Caco-2 (cell line): ENCODE results near the gene NOL9. TPM values are rescaled to one million over a fixed set of nuclear protein-coding genes. Genes with fewer than 3 reads are reported as not detected.

Experiments used
- BruUV-seq: library from RNA; stranded (reverse); fragments of 400-500 nt; replicated peaks from 2 replicates; lab custom pipeline; 2021; lab: Mats Ljungman, UMichigan
- CTCF ChIA-PET: fragments of 300-600 bp; sonication (Branson Sonifier 250); formaldehyde crosslinking; loops from one replicate; lab custom pipeline; 2022; ENCODE audit warnings: antibody characterized with exemption; lab: Charles Lee
- POLR2A ChIA-PET: fragments of 300-600 bp; sonication (Branson Sonifier 250); formaldehyde crosslinking; loops from one replicate; lab custom pipeline; 2022; ENCODE audit warnings: antibody characterized with exemption; lab: Charles Lee
- DNase-seq, 2 experiments: peaks; one replicate each; pipeline versions ENCODE4 v3.0.0 to v3.0.0-alpha.2; 2020 to 2022
- H3K27me3 ChIP-seq: replicated peaks from 2 replicates; pipeline ENCODE4 v1.6.0; 2011; ENCODE audit warnings: low read length; ENCODE audit not compliant: control insufficient read depth, insufficient read depth
- H3K36me3 ChIP-seq: 2 replicates; pipeline ENCODE4 v1.5.1; 2011; ENCODE audit warnings: low read length; ENCODE audit not compliant: control insufficient read depth, insufficient read depth
- H3K4me1 ChIP-seq: fragments of 250-450 bp; sonication (Bioruptor Pico); 2 replicates; pipeline ENCODE4 v1.5.1; 2020; ENCODE audit warnings: mild to moderate bottlenecking
- H3K4me3 ChIP-seq: 2 replicates; pipeline ENCODE4 v1.5.1; 2011; ENCODE audit warnings: low read depth, mild to moderate bottlenecking, control low read depth, low read length
- H3K9me3 ChIP-seq: fragments of 250-450 bp; sonication (Bioruptor Pico); 2 replicates; pipeline ENCODE4 v1.5.1; 2020; ENCODE audit warnings: mild to moderate bottlenecking, moderate library complexity
- H3K27ac Mint-ChIP-seq: one replicate; pipeline ENCODE4 v1.8.0; 2022; ENCODE audit warnings: mixed read lengths; ENCODE audit not compliant: unreplicated experiment
- H3K27me3 Mint-ChIP-seq: one replicate; pipeline ENCODE4 v1.8.0; 2022; ENCODE audit warnings: mixed read lengths; ENCODE audit not compliant: insufficient read depth, unreplicated experiment
- H3K36me3 Mint-ChIP-seq: one replicate; pipeline ENCODE4 v1.8.0; 2022; ENCODE audit warnings: mild to moderate bottlenecking, mixed read lengths; ENCODE audit not compliant: insufficient read depth, unreplicated experiment
- H3K4me1 Mint-ChIP-seq: one replicate; pipeline ENCODE4 v1.8.0; 2022; ENCODE audit warnings: low read depth, mixed read lengths; ENCODE audit not compliant: unreplicated experiment
- H3K4me3 Mint-ChIP-seq: one replicate; pipeline ENCODE4 v1.8.0; 2022; ENCODE audit warnings: mild to moderate bottlenecking, moderate library complexity, mixed read lengths; ENCODE audit not compliant: unreplicated experiment
- H3K9me3 Mint-ChIP-seq: one replicate; pipeline ENCODE4 v1.8.0; 2022; ENCODE audit warnings: mixed read lengths; ENCODE audit not compliant: unreplicated experiment
- intact Hi-C: fragments of 100-400 bp; cut with micrococcal nuclease; formaldehyde crosslinking; loops from one replicate; pipeline ENCODE4 v1.10.0; 2022; ENCODE audit not compliant: unreplicated experiment
- total RNA-seq: library from RNA; stranded (reverse); gene quantifications from 2 replicates; pipeline ENCODE4 v1.2.3, GENCODE V29; 2022
- TF ChIP-seq, protein P1 (sequence below), 2 experiments: fragments of 200-600 bp in 1 of 2; IDR thresholded peaks; 1 replicate in 1 of 2; 2 replicates in 1 of 2; pipeline versions ENCODE4 v1.5.1 to v1.8.0; 2011 to 2022; ENCODE audit warnings: antibody characterized with exemption in 1 of 2, control low read depth in 1 of 2, inconsistent platforms in 1 of 2, low read depth in 1 of 2, low read length in 1 of 2, mild to moderate bottlenecking in 1 of 2, moderate library complexity in 1 of 2; ENCODE audit not compliant: insufficient read depth in 1 of 2, severe bottlenecking in 1 of 2, unreplicated experiment in 1 of 2

Gene NOL9
- total RNA-seq, 1 experiment from 2014 or later, result 33.6 TPM

DNA sequence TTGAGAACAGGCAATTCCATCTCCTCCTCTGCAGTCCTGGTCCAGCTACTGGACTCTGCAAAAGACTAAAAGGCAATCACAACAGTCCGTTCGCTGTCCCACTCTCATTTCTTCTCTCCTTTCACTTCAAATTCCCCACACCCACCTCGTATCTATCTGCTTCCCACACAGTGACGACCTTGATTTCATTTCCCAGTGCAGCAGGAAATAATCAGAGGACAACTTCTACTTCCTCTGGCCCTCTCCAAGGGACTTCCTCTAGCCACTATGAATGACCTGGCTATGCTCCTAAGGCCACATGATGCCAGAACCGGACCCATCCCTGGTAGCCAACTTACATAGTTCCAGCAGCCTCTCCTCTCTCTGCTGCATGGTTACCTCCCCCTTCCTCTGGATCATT is 8.0 kb downstream of the NOL9 start:
- no peaks in the 10 kb centered on the region for H3K4me1 ChIP-seq
- H3K36me3 ChIP-seq, result no peaks in the 10 kb centered on the region; the same call in none of the 2 replicates
- Mint-ChIP-seq H3K27me3 (no peaks in the 10 kb centered on the region), H3K4me1 (no peaks in the 10 kb centered on the region), H3K4me3 (no peak overlapping the region), H3K27ac (no peak overlapping the region), H3K9me3 (no peaks in the 10 kb centered on the region), H3K36me3 (peaks cover 56% of the 10 kb centered on the region)
- H3K9me3 ChIP-seq, result no peaks in the 10 kb centered on the region
- no peak overlapping the region for H3K4me3 ChIP-seq
- BruUV-seq, result no TSS peak
- no peak for DNase-seq
- TF ChIP-seq, protein P1, sequence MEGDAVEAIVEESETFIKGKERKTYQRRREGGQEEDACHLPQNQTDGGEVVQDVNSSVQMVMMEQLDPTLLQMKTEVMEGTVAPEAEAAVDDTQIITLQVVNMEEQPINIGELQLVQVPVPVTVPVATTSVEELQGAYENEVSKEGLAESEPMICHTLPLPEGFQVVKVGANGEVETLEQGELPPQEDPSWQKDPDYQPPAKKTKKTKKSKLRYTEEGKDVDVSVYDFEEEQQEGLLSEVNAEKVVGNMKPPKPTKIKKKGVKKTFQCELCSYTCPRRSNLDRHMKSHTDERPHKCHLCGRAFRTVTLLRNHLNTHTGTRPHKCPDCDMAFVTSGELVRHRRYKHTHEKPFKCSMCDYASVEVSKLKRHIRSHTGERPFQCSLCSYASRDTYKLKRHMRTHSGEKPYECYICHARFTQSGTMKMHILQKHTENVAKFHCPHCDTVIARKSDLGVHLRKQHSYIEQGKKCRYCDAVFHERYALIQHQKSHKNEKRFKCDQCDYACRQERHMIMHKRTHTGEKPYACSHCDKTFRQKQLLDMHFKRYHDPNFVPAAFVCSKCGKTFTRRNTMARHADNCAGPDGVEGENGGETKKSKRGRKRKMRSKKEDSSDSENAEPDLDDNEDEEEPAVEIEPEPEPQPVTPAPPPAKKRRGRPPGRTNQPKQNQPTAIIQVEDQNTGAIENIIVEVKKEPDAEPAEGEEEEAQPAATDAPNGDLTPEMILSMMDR (IDR thresholded peaks at IDR 0.05; ENCODE audit: insufficient read depth in 1 of 2, low read depth in 1 of 2, low read length in 1 of 2, severe bottlenecking in 1 of 2, unreplicated experiment in 1 of 2), result no peak
- no peaks in the 10 kb centered on the region for H3K27me3 ChIP-seq
- CTCF ChIA-PET, result no interaction called here
- intact Hi-C loops, result no loop called here
- POLR2A ChIA-PET, result no interaction called here

GRCh38 chr1:6545276-6546112 is 8.8 kb downstream of the NOL9 start:
- TF ChIP-seq, protein P1 (IDR thresholded peaks at IDR 0.05; ENCODE audit: insufficient read depth in 1 of 2, low read depth in 1 of 2, low read length in 1 of 2, severe bottlenecking in 1 of 2, unreplicated experiment in 1 of 2), result no peak

DNA sequence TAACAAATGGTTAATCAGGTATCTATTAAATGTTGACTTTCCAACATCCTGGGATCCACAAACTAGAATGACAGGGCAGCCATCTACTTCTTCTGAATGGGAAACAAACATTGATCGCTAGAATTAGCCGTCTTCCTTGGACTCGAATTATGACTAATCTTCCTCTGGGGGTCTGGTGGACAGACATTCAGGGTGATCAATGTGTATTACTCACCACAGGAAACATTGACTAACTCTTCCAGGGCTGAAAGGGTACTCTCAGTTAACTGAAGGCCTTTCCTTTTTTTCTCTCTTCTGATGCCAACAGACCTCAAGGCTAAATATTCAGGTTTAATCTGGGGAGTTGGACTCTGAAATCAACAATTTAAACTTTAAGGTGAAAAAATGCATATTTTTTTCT is 9.5 kb downstream of the NOL9 start:
- Mint-ChIP-seq H3K9me3 (no peaks in the 10 kb centered on the region), H3K36me3 (peaks cover 59% of the 10 kb centered on the region), H3K27me3 (no peaks in the 10 kb centered on the region), H3K4me3 (no peak overlapping the region), H3K4me1 (no peaks in the 10 kb centered on the region), H3K27ac (no peak overlapping the region)
- TF ChIP-seq, protein P1 (IDR thresholded peaks at IDR 0.05; ENCODE audit: insufficient read depth in 1 of 2, low read depth in 1 of 2, low read length in 1 of 2, severe bottlenecking in 1 of 2, unreplicated experiment in 1 of 2), result no peak
- Histone ChIP-seq H3K27me3 (no peaks in the 10 kb centered on the region), H3K9me3 (no peaks in the 10 kb centered on the region), H3K4me3 (no peak overlapping the region), H3K36me3 (no peaks in the 10 kb centered on the region; the same call in none of the 2 replicates), H3K4me1 (no peaks in the 10 kb centered on the region)
- POLR2A ChIA-PET, result no interaction called here
- intact Hi-C loops, result no loop called here
- DNase-seq, result no peak
- BruUV-seq, result no TSS peak
- CTCF ChIA-PET, result no interaction called here

More at GRCh38 chr1:6545276-6546112, 8.8 kb downstream of the NOL9 start:
- Histone ChIP-seq H3K27me3 (no peaks in the 10 kb centered on the region), H3K36me3 (no peaks in the 10 kb centered on the region; the same call in none of the 2 replicates), H3K4me3 (no peak overlapping the region), H3K9me3 (no peaks in the 10 kb centered on the region), H3K4me1 (no peaks in the 10 kb centered on the region)
- ChIA-PET CTCF (no interaction called here), POLR2A (no interaction called here)
- H3K27me3 Mint-ChIP-seq, result no peaks in the 10 kb centered on the region
- H3K4me1 Mint-ChIP-seq, result no peaks in the 10 kb centered on the region
- no peaks in the 10 kb centered on the region for H3K9me3 Mint-ChIP-seq
- peaks cover 60% of the 10 kb centered on the region for H3K36me3 Mint-ChIP-seq
- no peak overlapping the region for H3K4me3 Mint-ChIP-seq
- intact Hi-C loops, result no loop called here
- TSS peak; percentile 7 for BruUV-seq
- DNase-seq, result no peak
- no peak overlapping the region for H3K27ac Mint-ChIP-seq
